GM12878 (cell line): ENCODE results near the gene THBS3. TPM values are rescaled to one million over a fixed set of nuclear protein-coding genes. Genes with fewer than 3 reads are reported as not detected.
A peak's percentile ranks its signal among the peaks of the same experiment; 100 is the strongest.

ENCODE experiments used
- ATAC-seq: fragments of 200-7000 bp; cut with Tn5 transposase; 3 replicates; pipeline ENCODE4 v1.9.1; 2020; ENCODE audit warnings: mild to moderate bottlenecking, moderate library complexity
- BruUV-seq: library from RNA; stranded (reverse); fragments of 400-500 nt; replicated peaks from 2 replicates; lab custom pipeline; 2021; lab: Mats Ljungman, UMichigan
- CTCF ChIA-PET: fragments of 300-600 bp; sonication (Branson Sonifier 250); formaldehyde crosslinking; extraction: SDS; loops from one replicate; lab custom pipeline; 2021; ENCODE audit warnings: inconsistent platforms; lab: Yijun Ruan, JAX
- POLR2A ChIA-PET: fragments of 350-600 bp; formaldehyde crosslinking; extraction: SDS; loops from one replicate; lab custom pipeline; 2021; ENCODE audit warnings: inconsistent platforms; lab: Charles Lee
- RAD21 ChIA-PET: fragments of 300-600 bp; sonication (Branson Sonifier 250); formaldehyde crosslinking; loops from one replicate; lab custom pipeline; 2023; ENCODE audit warnings: antibody characterized with exemption; ENCODE audit not compliant: unreplicated experiment; lab: Charles Lee
- SMC1A ChIA-PET: fragments of 300-600 bp; sonication (Branson Sonifier 250); formaldehyde crosslinking; loops from one replicate; lab custom pipeline; 2023; ENCODE audit not compliant: unreplicated experiment, uncharacterized antibody; lab: Charles Lee
- DNase-seq: peaks from one replicate; pipeline ENCODE4 v3.0.0-alpha.2; 2011; ENCODE audit warnings: low read depth, low spot score
- FAIRE-seq: peaks from 3 replicates; lab custom pipeline; 2011; peaks lifted over from hg19 to GRCh38; lab: Jason Lieb, UNC
- H2AFZ ChIP-seq: 2 replicates; pipeline ENCODE4 v1.6.0; 2011; ENCODE audit warnings: low read depth, low read length, control low read depth; ENCODE audit not compliant: control insufficient read depth
- H3K27ac ChIP-seq: 2 replicates; pipeline ENCODE4 v1.5.1; 2011; ENCODE audit warnings: control low read depth; ENCODE audit not compliant: control insufficient read depth, insufficient read depth
- H3K27me3 ChIP-seq, 2 experiments: replicated peaks in 1 of 2; 2 replicates each; pipeline versions ENCODE4 v1.6.0 to v1.6.1; 2011; ENCODE audit warnings: low read length in 1 of 2; ENCODE audit not compliant: control insufficient read depth in 2 of 2, insufficient read depth in 2 of 2
- H3K36me3 ChIP-seq, 2 experiments: 2 replicates each; pipeline ENCODE4 v1.5.1; 2011; ENCODE audit warnings: low read length in 1 of 2; ENCODE audit not compliant: control insufficient read depth in 2 of 2, insufficient read depth in 2 of 2
- H3K4me1 ChIP-seq: 2 replicates; pipeline ENCODE4 v1.6.1; 2011; ENCODE audit warnings: mild to moderate bottlenecking, low read length, moderate library complexity, mixed read lengths; ENCODE audit not compliant: control insufficient read depth, insufficient read depth
- H3K4me2 ChIP-seq: 2 replicates; pipeline ENCODE4 v1.6.0; 2011; ENCODE audit warnings: control low read depth; ENCODE audit not compliant: control insufficient read depth, insufficient read depth
- H3K4me3 ChIP-seq: fragments of 200-600 bp; sonication (generic); 2 replicates; pipeline ENCODE4 v1.5.1; 2016
- H3K79me2 ChIP-seq: 2 replicates; pipeline ENCODE4 v1.6.0; 2011; ENCODE audit warnings: low read length; ENCODE audit not compliant: control insufficient read depth, insufficient read depth
- H3K9ac ChIP-seq: 2 replicates; pipeline ENCODE4 v1.8.0; 2011; ENCODE audit warnings: low read length, control low read depth, mixed read lengths; ENCODE audit not compliant: control insufficient read depth, insufficient read depth
- H3K9me3 ChIP-seq: replicated peaks from 3 replicates; pipeline ENCODE4 v1.5.1; 2011; ENCODE audit warnings: mild to moderate bottlenecking, low read length; ENCODE audit not compliant: control insufficient read depth, insufficient read depth
- H4K20me1 ChIP-seq: 2 replicates; pipeline ENCODE4 v1.6.0; 2011; ENCODE audit not compliant: control insufficient read depth, insufficient read depth
- BCL3 ChIP-seq: IDR thresholded peaks from 2 replicates; pipeline ENCODE4 v1.6.1; 2011; ENCODE audit warnings: borderline replicate concordance, low read depth, mild to moderate bottlenecking, moderate library complexity, low read length; ENCODE audit not compliant: insufficient read depth, poor library complexity, severe bottlenecking
- CHD2 ChIP-seq: IDR thresholded peaks from 2 replicates; pipeline ENCODE4 v1.6.1; 2011; ENCODE audit warnings: low read depth, low read length, improper control_type of control experiment, borderline replicate concordance
- FOS ChIP-seq: IDR thresholded peaks from 3 replicates; pipeline ENCODE4 v1.6.1; 2011; ENCODE audit warnings: borderline replicate concordance; ENCODE audit not compliant: insufficient read length; ENCODE audit errors: extremely low read depth
- HDAC2 ChIP-seq: fragments of 200-600 bp; sonication (generic); IDR thresholded peaks from 2 replicates; pipeline ENCODE4 v1.6.1; 2017
- JUNB ChIP-seq: IDR thresholded peaks from 2 replicates; pipeline ENCODE4 v1.6.1; 2016; ENCODE audit warnings: antibody characterized with exemption, mild to moderate bottlenecking
- NFIC ChIP-seq: IDR thresholded peaks from 2 replicates; pipeline ENCODE4 v1.6.1; 2012; ENCODE audit warnings: low read depth, mild to moderate bottlenecking, inconsistent platforms, low read length, moderate library complexity
- NFXL1 ChIP-seq: fragments of 450-650 bp; IDR thresholded peaks from 2 replicates; pipeline ENCODE4 v1.6.1; 2017; ENCODE audit warnings: antibody characterized with exemption, mild to moderate bottlenecking, borderline replicate concordance
- RELA ChIP-seq: fragments of 450-650 bp; IDR thresholded peaks from 2 replicates; pipeline ENCODE4 v1.8.0; 2014; ENCODE audit warnings: borderline replicate concordance; ENCODE audit not compliant: partially characterized antibody
- SUPT20H ChIP-seq: IDR thresholded peaks from 2 replicates; pipeline ENCODE4 v1.6.1; 2011; ENCODE audit warnings: low read depth, mild to moderate bottlenecking, low read length, moderate library complexity, borderline replicate concordance; ENCODE audit not compliant: control insufficient read depth
- ZNF207 ChIP-seq: fragments of 450-650 bp; IDR thresholded peaks from 2 replicates; pipeline ENCODE4 v1.6.1; 2014; ENCODE audit warnings: antibody characterized with exemption, mild to moderate bottlenecking, borderline replicate concordance
- WGBS: methylation state at CpG from one replicate; pipeline ENCODE4 v1.1.6; 2016; ENCODE audit warnings: low lambda C conversion rate; ENCODE audit not compliant: insufficient replicate concordance, insufficient coverage; ENCODE audit errors: missing lambda C conversion rate; 5-methylcytosine and 5-hydroxymethylcytosine counted together
- in situ Hi-C: fragments of 300-500 bp; cut with MboI; formaldehyde crosslinking; loops from 9 replicates; pipeline ENCODE4 v1.14.3; 2018; ENCODE audit warnings: mixed read lengths
- intact Hi-C: fragments of 100-400 bp; cut with micrococcal nuclease; formaldehyde crosslinking; loops from one replicate; pipeline ENCODE4 v1.14.2; 2022; ENCODE audit not compliant: unreplicated experiment
- polyA plus RNA-seq, 11 experiments: library from polyadenylated mRNA; depleted of rRNA in 4 of 11; unstranded in 6 of 11; stranded (reverse) in 5 of 11; fragments of >200 nt; fragmentation: Nextera tagmentation in 4 of 11; fragmentation: Illumina TruSeq in 1 of 11; extraction: Ambion mirVana in 4 of 11; extraction: Trizol in 1 of 11; gene quantifications; 1 replicate in 1 of 11; 2 replicates in 10 of 11; pipeline versions ENCODE4 v1.2.1 to v1.2.3, GENCODE V29; 2011 to 2016; ENCODE audit warnings: inconsistent platforms in 2 of 11, missing spikeins in 2 of 11, low read depth in 1 of 11
- total RNA-seq, 4 experiments: library from RNA; depleted of rRNA in 3 of 4; stranded (reverse); fragments of >200 nt in 3 of 4; fragmentation: Illumina TruSeq in 1 of 4; extraction: Trizol in 1 of 4; gene quantifications; 2 replicates each; pipeline versions ENCODE4 v1.2.1 to v1.2.3, GENCODE V29; 2013 to 2021
- TF ChIP-seq, protein P1 (sequence below): fragments of 150-350 bp; IDR thresholded peaks from 2 replicates; pipeline ENCODE4 v1.6.1; 2016; ENCODE audit warnings: low read depth, low read length
- TF ChIP-seq, protein P2 (sequence below), 3 experiments: IDR thresholded peaks in 2 of 3; conservative IDR thresholded peaks in 1 of 3; 2 replicates each; pipeline ENCODE4 v1.5.1; 2011; ENCODE audit warnings: low read depth in 3 of 3, low read length in 3 of 3, mild to moderate bottlenecking in 3 of 3, control low read depth in 2 of 3, moderate library complexity in 2 of 3, inconsistent platforms in 1 of 3, mixed read lengths in 1 of 3; ENCODE audit not compliant: control insufficient read depth in 2 of 3, insufficient read depth in 1 of 3; ENCODE audit errors: extremely low read depth in 1 of 3

THBS3 gene
- total and polyA plus RNA-seq, 10 of the 15 experiments (the other 5 are each of a cell fraction or from before 2014, with no cell fraction given): 0.66 to 3.6 (median 2.0) TPM

GRCh38 chr1:155175927-155176371, 31.7 kb downstream of the THBS3 start (continued):
- TF ChIP-seq, protein P1, sequence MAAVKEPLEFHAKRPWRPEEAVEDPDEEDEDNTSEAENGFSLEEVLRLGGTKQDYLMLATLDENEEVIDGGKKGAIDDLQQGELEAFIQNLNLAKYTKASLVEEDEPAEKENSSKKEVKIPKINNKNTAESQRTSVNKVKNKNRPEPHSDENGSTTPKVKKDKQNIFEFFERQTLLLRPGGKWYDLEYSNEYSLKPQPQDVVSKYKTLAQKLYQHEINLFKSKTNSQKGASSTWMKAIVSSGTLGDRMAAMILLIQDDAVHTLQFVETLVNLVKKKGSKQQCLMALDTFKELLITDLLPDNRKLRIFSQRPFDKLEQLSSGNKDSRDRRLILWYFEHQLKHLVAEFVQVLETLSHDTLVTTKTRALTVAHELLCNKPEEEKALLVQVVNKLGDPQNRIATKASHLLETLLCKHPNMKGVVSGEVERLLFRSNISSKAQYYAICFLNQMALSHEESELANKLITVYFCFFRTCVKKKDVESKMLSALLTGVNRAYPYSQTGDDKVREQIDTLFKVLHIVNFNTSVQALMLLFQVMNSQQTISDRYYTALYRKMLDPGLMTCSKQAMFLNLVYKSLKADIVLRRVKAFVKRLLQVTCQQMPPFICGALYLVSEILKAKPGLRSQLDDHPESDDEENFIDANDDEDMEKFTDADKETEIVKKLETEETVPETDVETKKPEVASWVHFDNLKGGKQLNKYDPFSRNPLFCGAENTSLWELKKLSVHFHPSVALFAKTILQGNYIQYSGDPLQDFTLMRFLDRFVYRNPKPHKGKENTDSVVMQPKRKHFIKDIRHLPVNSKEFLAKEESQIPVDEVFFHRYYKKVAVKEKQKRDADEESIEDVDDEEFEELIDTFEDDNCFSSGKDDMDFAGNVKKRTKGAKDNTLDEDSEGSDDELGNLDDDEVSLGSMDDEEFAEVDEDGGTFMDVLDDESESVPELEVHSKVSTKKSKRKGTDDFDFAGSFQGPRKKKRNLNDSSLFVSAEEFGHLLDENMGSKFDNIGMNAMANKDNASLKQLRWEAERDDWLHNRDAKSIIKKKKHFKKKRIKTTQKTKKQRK: no peak
- TF ChIP-seq NFXL1: no peak
- TF ChIP-seq, protein P2, sequence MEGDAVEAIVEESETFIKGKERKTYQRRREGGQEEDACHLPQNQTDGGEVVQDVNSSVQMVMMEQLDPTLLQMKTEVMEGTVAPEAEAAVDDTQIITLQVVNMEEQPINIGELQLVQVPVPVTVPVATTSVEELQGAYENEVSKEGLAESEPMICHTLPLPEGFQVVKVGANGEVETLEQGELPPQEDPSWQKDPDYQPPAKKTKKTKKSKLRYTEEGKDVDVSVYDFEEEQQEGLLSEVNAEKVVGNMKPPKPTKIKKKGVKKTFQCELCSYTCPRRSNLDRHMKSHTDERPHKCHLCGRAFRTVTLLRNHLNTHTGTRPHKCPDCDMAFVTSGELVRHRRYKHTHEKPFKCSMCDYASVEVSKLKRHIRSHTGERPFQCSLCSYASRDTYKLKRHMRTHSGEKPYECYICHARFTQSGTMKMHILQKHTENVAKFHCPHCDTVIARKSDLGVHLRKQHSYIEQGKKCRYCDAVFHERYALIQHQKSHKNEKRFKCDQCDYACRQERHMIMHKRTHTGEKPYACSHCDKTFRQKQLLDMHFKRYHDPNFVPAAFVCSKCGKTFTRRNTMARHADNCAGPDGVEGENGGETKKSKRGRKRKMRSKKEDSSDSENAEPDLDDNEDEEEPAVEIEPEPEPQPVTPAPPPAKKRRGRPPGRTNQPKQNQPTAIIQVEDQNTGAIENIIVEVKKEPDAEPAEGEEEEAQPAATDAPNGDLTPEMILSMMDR (IDR thresholded peaks at IDR 0.05 in 2 of 3, conservative IDR thresholded peaks at IDR 0.05 in 1 of 3; ENCODE audit: control insufficient read depth in 2 of 3, extremely low read depth in 1 of 3, insufficient read depth in 1 of 3, low read depth in 3 of 3, low read length in 3 of 3): peak in 2 of 3 experiments; percentile 6 to 21; a peak in 1 of 6 replicates

DNA sequence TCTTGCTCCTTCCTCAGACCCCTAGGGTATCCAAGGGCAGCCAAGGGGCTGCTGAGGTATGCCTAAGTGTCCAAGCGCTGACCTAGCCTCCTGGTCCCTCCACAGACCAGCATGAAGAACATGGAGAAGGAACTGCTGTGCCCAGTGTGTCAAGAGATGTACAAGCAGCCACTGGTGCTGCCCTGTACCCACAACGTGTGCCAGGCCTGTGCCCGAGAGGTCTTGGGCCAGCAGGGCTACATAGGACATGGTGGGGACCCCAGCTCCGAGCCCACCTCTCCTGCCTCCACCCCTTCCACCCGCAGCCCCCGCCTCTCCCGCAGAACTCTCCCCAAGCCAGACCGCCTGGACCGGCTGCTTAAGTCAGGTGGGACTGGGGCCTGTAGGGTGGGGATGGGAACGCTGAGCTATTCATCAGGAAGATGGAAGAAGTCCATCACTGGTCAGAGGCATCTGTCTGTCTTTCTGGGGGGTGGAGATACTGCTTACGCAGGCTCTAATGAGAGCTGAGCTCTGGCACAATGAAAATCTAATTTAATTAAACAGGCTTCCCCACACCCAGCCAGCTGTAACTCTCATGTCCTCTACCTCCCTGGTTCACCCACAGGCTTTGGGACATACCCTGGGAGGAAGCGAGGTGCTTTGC, 32.3 kb downstream of the THBS3 start:
- Histone ChIP-seq H3K27ac (no peak overlapping the region), H3K4me1 (peaks cover 26% of the 10 kb centered on the region), H3K9me3 (no peaks in the 10 kb centered on the region; the same call in 2 of the 3 replicates), H3K79me2 (peaks cover 12% of the 10 kb centered on the region), H2AFZ (no peak overlapping the region), H3K36me3 (peaks cover 0 to under 1% of the 10 kb centered on the region in 2 experiments; a peak in 1 of 4 replicates), H3K27me3 (no peaks in the 10 kb centered on the region), H3K4me3 (no peak overlapping the region), H3K4me2 (no peak overlapping the region), H4K20me1 (no peaks in the 10 kb centered on the region), H3K9ac (no peak overlapping the region)
- FAIRE-seq: no peak
- ChIA-PET RAD21 (interaction anchor here (1.1 to 4.8 kb wide), 8 partner anchors 10 to 149 kb away, joined by 4 to 77 read pairs (median 6); partner anchors contain the start of gene THBS3), CTCF (interaction anchor here (0.9 to 12.1 kb wide), 16 partner anchors 10 to 90 kb away, joined by 3 to 284 read pairs (median 5); a partner anchor contains a TSS), SMC1A (interaction anchor here (0.9 to 4.7 kb wide), 5 partner anchors 10 to 51 kb away, joined by 3 to 46 read pairs (median 6); no protein-coding TSS in a partner anchor), POLR2A (interaction anchor here (0.5 to 7.4 kb wide), 6 partner anchors 8 to 191 kb away, joined by 3 to 77 read pairs (median 7); no protein-coding TSS in a partner anchor)
- BruUV-seq: no TSS peak
- in situ Hi-C loops: no loop called here
- intact Hi-C loops: no loop called here
- DNase-seq: no peak
- 62% methylated on average over 12 of the region's 12 CpGs for WGBS
- ATAC-seq: no peak
- TF ChIP-seq FOS: no peak
- TF ChIP-seq HDAC2: no peak
- no peak for TF ChIP-seq BCL3
- TF ChIP-seq RELA: no peak
- TF ChIP-seq SUPT20H: no peak
- no peak for TF ChIP-seq ZNF207
- TF ChIP-seq JUNB: no peak
- no peak for TF ChIP-seq NFIC
- TF ChIP-seq CHD2: no peak
